IPS-18c (cell line): ENCODE results near the gene NFKB2.

ENCODE experiments used
- H3K4me3 ChIP-seq: 2 replicates; pipeline ENCODE4 v1.7.0; 2013; ENCODE audit warnings: low read depth, mild to moderate bottlenecking, low read length, moderate library complexity; ENCODE audit not compliant: insufficient read depth
- H3K9me3 ChIP-seq: one replicate; pipeline ENCODE4 v1.6.1; 2013; ENCODE audit warnings: mild to moderate bottlenecking, low read length, moderate library complexity; ENCODE audit not compliant: control insufficient read depth, insufficient read depth

Gene NFKB2

DNA sequence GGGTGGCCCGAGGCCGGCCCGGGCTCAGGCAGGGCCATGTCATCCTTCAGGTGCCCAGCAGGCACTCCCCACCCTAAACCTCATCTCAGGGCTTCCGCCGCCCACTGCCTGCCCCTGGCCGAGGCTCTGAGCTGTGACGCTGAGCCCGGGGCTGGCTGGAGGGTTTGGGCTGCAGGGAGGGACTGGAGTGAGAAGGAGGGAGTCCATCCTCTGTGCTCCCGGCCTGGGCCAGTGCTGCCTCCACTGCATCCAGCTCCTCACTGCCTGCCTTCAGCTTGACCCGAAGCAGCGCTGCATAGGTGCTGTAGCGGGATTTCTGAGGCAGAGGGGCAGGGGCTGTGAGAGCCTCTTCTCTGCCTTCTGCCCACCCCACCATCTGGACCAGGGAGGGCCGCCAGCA is 7.6 kb downstream of the NFKB2 start:
- H3K4me3 ChIP-seq, result no peak overlapping the region
- H3K9me3 ChIP-seq, result no peaks in the 10 kb centered on the region

DNA sequence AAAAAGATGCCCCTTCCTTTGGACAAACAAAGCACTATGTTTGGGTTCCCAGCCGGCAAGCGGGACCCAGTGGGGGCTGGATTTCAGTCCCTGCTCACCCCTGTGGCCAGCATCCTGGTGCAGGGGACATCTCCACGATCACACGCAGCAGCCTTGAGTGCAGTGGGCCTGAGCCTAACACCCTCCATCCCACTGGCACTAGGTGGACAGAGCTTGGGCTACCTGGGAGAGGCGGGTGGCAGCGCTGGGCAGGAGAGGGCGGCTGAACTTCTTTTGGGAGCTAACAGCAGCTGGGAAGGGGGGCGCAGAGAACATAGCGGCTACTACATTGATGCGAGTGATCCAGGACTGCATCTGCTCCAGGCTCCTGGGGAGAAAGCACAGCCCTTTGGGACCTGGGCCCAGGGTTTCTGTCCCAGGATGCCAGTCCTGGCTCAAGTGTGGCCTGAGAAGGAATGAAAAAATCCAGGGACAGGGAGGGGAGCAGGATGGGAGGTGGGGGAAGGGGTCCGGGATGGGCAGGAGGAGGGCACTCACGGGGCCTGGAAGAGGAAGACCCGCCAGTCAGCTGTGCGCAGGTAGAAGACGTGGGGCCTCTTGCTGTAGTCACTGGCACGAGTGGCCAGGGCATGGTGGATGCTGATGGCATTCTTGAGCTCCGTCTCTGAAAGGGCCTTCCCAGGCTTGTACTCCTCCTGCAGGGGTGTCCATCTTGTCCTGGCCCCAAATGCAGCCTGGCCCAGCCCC is 9.0 kb downstream of the NFKB2 start:
- Histone ChIP-seq H3K4me3 (no peak overlapping the region), H3K9me3 (no peaks in the 10 kb centered on the region)

DNA sequence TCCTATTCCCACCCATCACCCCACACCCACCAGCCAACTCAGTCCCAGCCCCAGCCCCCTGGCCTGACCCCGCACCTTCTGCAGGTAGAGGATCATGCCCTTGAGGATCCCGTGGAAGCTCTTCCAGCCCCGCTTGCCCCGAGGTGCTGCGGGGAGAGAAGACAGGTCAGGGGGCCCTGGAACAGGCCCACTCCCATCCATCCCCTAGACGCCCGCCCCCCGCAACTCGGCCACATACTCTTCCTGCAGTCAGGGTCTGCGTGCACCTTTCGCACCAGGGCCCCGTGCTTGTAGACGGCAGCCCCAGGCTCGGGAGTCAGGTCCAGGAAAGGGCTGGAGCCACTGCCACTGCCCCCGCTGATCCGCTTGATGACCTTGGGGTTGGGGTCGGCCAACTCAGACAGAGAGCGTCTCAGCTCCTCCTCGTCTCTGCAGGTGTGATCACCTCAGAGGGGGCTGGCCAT is 9.6 kb downstream of the NFKB2 start:
- Histone ChIP-seq H3K4me3 (no peak overlapping the region), H3K9me3 (no peaks in the 10 kb centered on the region)

DNA sequence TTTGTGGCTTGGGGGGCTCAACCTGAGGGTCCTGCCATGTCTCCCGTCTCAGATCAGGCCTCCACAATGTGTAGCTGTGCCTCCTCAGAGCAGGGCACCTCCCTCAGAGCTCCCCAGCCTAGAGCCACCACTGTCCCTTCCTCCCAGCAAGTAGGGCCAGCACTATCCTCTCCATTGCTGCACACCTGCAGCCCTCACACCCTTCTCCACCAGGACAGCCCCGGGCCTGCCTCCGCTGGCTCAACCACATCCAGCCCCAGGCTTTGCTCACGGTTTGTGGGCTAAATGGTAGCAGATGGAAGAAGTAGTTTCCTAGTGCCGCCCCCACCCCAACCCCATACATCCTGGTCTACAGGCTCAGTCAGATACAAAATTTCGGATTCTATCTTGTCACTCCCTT is 10.1 kb downstream of the NFKB2 start:
- Histone ChIP-seq H3K9me3 (no peaks in the 10 kb centered on the region), H3K4me3 (no peak overlapping the region)

DNA sequence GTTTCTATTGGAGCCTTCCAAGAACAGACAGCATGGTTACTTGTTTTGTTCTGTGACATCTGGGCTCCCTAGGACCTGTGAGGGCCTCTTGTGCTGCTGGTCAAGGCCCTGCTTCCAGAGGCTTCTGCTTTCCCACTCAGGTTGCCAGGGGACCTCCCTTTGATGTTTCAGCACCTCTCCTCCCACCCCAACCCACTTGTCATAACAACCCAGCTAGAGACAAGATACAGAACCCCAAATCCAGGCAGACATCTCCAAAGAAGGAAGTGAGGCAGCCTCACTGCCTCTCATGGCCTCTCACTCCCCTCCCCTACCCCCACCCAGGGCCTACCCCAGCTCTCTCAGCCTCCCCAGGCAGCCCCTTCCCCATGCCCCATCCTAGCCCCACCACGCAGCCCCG is 11.3 kb downstream of the NFKB2 start:
- Histone ChIP-seq H3K4me3 (no peak overlapping the region), H3K9me3 (no peaks in the 10 kb centered on the region)

DNA sequence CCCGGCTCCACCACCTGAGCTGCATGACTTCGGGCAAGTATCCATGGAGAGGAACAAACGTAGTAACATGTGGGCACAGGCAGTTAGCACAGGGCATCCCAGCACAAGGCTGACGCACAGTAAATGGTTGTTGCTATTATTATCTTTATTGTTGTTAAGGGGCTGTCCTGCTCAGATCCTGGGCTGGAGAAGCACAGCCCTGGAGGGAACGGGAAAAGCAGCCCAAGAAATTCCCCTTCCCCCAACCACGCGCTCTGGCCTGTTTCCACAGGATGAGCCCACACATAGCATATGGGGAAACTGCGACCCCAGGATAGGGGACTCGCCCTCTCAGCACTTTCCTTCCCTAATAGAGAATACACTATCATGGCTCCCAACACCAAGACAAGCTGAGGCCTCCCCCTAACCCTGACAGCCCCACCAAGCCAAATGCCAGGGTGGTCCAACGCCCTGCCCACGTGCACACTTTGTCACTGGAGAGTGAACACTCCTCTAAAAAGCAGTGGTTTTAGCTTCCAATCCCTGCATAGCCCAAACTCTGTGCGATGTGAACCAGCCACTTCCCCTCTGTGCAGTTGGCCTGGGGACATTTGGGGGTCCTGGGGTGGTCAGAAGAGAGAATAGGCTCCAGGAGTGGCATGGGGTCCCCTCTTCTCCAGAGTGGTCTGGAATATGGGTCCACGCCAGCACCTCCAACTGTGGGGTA is 12.1 kb downstream of the NFKB2 start:
- no peak overlapping the region for H3K4me3 ChIP-seq
- H3K9me3 ChIP-seq, result no peaks in the 10 kb centered on the region

DNA sequence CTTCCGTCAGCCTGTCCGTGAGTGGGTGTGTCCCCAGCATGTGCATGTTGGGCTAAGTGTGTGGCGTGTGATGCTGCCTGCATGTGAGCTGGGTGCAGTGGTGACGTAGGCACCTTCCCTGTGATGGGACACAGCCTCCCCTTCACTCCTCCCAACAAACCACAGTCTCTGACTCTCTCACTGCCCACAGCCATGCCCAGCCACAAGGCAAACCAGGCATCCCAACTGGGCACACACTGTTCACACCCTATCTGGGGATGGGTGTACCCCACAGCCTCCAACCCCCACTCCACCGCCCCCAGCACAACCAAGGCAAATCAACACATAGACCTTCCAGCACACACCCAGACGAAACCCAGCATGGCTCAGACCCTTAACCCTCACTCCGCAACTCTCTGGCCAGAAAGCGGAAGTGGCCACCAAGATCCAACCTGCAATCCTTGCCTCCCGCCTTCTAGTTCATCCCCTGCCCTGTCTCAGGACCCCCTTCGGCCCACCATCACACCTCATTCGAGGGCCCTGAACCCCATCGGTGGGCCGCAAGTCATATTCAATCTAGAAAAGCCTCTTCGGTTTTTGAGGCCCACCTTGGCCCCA is 12.7 kb downstream of the NFKB2 start:
- Histone ChIP-seq H3K9me3 (no peaks in the 10 kb centered on the region), H3K4me3 (peak overlapping the region; percentile 53; the same call in 1 of the 2 replicates)

DNA sequence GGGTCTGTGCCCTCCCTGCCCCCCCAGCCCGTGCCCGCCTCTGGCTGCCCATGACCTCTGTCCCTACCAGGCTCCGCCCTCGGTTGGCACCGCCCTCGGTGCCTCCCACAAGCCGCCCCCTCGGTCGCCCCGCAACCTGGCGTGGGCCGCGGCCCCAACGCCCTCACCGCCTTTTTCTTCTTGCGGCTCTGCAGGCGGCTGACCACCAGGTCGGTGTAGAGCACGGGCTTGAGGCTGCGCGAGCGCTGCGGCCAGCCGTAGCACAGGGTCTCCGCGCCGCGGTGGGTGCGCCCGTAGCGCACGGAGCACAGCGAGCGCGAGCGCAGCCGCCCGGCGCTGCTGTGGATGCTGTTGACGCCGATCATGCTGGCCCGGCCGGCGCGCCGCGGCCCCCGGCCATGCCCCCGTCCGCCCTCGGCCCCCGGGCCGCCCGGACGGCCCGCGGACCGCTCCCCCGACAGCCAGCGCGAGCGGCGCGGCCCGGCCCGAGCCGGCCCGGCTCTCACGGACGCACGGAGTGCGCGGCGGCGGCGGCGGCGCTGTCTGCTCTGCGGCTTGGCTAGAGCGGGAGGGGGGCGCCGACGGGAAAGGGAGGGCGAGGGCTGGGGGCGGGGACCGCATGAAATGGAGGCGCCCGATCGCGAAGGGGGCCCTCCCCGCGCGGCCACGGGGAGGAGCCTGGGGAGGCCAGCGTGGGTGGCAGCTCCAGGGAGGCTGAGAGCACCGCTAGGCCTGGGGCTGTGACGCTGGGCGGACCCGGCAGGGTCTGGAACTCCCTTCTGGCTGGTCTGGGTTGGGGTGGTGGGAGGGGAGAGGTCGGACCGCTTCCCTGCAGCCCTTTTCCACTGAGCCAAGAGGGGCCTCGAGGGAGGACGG is 13.5 kb downstream of the NFKB2 start:
- Histone ChIP-seq H3K9me3 (no peaks in the 10 kb centered on the region), H3K4me3 (peak overlapping the region; percentile 53)

DNA sequence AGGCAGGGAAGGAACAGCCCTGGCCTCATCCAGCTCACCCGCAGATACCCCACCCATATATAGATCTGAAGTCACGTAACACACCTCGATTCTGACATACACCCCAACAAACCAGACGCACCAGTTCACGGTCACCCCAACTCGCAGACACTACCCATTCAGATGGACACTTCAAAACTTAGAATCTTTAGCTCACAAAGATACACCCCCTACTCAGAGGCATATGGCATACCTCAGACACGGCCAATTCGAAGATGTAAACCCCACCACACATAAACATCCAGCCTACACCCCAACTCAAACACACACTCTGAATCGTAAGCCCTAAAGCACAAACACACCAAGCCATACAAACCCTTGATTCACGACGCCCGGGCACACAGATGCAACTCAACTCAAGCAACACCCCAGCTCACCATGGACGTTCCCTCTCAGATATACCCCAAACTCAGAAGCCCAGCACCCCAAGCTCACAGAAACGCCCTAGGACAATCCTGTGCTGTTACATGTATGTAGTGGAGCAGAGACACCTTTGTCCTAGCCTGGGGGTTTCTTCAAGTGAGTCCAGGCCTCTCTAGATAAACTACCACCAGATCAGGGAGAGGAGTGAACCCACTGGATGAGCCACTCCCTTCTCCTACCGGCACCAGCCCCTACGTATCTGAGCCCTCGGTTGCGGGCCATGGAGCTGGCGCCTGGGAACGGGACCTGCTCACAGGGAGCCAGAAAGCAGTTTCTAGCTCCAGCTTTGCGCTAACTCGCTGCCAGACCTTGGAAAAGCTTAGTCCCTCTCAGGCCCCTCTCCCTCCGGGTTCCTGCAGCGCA is 14.3 kb downstream of the NFKB2 start:
- H3K4me3 ChIP-seq, result peak overlapping the region; percentile 60
- no peaks in the 10 kb centered on the region for H3K9me3 ChIP-seq

DNA sequence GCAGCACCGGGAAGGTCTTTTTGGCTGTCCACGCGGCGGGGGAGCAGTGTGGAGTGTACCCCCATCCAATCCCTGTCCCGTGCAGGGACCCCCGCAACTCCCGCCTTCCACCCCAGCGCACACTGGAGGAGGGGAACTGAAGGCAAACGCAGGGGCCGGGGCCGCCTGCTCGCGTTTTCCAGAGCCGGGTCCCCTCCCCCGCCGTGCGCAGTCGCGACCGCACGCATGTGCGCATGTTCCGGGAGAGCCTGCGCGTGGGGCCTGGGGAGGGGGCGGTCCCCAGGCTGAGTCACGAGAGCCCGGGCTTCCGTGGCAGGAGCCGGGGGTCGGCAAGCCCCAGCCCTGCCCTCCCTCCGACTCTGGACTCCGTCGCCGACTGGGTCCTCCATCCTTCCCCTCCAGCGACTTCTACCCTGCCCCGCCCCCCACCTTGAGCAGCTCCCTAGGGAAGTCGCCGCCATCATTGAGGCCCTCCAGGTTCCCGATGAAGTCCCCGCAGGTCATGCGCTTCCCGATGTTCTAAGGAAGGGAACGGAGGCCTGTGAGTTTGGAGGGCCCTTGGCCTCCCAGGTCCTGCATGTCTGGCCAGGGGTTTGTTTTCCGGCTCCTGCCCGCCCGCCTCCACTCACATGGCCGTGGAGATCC is 15.0 kb downstream of the NFKB2 start:
- Histone ChIP-seq H3K4me3 (peak overlapping the region; percentile 60), H3K9me3 (no peaks in the 10 kb centered on the region)

DNA sequence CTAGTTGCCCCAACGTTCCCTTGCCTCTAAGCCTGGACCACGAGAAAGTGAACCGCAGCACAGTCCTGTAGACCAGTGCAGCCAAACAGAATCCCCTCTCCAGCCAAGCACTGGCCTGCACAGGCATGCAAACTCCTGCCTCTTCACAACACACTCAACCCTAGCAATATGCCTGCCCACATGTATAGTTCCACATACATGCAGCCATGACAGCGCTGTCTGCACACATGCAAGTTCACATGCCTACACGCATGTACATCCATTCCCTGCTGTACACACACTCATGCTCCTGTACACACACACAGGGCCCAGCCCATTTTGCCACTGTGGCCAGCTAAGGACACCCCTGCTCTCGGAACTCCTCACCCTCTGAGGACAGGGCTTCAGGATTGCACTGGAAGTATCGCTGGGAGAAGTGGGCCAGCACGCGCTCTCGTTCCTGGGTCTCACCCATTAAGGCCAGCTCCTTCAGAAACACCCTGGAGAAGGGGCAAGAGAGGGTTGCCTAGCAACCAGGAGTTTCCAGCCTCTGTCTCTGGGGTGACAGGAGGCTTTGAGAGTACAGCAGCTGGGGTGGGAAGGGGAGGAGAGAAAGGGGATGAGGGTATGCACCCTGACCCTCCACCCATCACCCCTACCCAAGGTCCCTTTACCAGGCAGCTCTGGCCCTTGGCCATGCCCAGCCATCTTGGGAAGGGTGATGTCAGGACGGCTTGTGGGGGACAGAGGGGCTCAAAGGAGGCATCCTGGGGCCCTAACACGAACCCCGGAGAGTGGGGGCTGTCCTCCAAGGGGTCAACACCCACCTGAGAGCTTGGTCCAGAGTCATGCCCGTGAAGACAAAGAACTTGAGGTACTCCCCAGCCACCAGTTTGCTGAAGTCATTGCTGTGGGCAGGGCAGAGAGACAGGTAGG is 16.1 kb downstream of the NFKB2 start:
- Histone ChIP-seq H3K4me3 (peak overlapping the region; percentile 15; the same call in 1 of the 2 replicates), H3K9me3 (no peaks in the 10 kb centered on the region)

DNA sequence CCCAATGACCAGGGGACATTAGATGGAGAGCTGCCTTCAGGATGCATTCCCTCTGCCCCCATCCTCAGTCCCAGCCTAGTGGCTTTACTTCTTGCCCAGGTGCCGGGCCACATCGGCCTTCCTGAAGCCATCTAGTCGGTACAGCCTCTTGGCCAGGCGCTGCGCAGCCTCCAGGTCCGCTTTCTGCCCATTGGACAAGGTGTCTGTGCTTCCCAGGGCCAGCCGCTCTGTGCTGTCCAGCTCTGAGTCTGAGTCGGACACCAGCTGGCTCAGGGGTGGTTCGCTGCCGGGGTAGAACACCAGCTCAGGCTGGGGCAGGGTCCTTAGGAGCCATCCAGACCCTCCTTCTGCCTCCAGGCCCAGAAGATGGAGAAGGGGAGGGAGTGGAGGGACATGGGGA is 16.8 kb downstream of the NFKB2 start:
- H3K4me3 ChIP-seq, result no peak overlapping the region
- no peaks in the 10 kb centered on the region for H3K9me3 ChIP-seq

DNA sequence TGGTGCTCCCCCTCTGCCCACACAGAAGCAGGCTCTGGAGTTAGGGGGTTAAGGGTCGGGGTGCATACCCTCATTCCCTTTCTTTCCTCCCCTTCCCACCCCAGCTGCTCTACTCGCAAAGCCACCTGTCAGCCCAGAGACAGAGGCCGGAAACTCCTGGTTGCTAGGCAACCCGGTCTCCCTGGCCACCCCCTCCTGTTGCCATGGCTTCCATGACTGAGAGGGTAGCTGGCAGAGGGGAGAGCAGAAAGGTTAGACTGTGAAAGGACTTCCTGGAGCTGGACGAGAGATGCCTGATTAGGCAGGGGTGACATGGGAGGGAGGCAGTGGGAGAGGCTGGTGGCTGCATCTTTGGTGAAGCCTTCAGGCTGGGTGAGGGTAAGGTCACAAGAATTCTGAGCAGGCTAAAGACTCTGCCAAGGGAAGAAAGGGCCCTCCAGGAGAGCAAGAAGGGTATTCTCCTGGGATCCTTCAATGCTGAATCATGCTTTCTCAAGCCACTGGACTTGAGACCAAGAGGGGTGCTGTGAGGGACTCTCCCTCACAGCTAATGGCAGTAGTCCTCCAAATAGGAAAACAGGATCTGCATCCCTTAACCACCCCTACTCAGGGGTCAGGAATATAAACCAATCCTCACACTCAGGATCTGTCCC is 17.7 kb downstream of the NFKB2 start:
- Histone ChIP-seq H3K9me3 (no peaks in the 10 kb centered on the region), H3K4me3 (no peak overlapping the region; the same call in 1 of the 2 replicates)

DNA sequence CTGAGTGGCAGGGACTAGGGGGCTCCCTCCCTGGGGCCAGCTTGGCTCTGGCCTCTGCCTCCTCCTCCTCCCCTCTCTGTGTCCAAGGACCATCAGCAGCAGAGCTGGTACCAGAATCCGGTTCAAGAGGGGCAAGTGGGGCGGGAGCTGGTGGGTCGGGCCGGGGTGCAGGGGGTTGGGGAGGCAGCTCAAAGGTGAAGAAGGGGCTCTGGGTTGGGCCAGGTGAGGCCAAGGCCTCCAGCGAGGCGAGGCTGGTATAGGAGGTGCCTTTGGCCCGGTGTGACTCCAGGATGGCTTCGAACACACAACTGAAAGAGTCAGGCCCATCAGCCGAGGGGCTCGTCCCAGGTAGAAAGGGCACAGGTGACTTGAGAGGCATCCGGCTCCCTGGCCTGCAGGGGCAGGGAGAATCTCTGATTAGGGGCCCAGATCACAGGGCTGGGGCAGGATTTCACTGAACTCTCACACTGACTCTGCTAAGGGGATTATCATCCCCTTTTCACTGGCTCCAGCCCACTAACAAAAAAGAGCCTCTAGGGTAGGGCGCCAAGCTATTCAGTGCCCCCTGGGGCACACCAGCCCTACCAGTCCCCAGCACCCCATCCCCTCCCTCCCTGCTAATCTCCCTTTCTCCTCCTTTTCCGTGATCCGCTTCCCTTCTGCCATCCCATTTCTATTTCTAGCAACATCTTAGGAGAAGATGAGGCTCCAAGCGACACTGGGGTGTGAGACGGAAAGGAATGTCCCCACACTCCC is 18.5 kb downstream of the NFKB2 start:
- no peaks in the 10 kb centered on the region for H3K9me3 ChIP-seq

More for the DNA sequence above, 18.5 kb downstream of the NFKB2 start:
- H3K4me3 ChIP-seq, result no peak overlapping the region; the same call in 1 of the 2 replicates
